ENCODE data around the gene VTN. TPM values are rescaled to one million over a fixed set of nuclear protein-coding genes. Genes with fewer than 3 reads are reported as not detected.
A peak's percentile ranks its signal among the peaks of the same experiment; 100 is the strongest.

The VTN gene
- total and polyA plus RNA-seq, 4 donors, result 0.40 to 2.5 (median 1.6) TPM

DNA sequence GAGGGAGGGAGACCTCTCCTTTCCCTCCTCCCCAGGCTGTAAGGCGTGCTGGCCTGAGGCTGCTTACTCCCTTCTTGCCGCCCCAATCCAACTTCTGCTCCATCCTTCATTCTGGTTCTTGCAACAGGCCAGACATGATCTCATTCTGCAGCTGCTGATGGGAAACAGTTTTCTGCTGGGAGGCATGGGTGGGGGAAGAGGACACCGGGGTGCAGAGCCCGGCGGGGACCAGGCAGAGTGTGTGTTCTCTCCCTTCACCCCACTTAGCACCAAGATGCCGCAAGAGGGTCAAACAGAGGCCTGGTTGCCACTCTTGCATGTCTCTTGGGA, 2.8 kb upstream of the VTN start:
- TF ChIP-seq, protein P1, sequence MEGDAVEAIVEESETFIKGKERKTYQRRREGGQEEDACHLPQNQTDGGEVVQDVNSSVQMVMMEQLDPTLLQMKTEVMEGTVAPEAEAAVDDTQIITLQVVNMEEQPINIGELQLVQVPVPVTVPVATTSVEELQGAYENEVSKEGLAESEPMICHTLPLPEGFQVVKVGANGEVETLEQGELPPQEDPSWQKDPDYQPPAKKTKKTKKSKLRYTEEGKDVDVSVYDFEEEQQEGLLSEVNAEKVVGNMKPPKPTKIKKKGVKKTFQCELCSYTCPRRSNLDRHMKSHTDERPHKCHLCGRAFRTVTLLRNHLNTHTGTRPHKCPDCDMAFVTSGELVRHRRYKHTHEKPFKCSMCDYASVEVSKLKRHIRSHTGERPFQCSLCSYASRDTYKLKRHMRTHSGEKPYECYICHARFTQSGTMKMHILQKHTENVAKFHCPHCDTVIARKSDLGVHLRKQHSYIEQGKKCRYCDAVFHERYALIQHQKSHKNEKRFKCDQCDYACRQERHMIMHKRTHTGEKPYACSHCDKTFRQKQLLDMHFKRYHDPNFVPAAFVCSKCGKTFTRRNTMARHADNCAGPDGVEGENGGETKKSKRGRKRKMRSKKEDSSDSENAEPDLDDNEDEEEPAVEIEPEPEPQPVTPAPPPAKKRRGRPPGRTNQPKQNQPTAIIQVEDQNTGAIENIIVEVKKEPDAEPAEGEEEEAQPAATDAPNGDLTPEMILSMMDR (IDR thresholded peaks at IDR 0.05; ENCODE audit: control extremely low read depth, extremely low read depth), result no peak
- Histone ChIP-seq H3K9ac (ENCODE audit: insufficient read depth in 1 of 2, low read length in 2 of 2) (no peak overlapping the region), H3K36me3 (ENCODE audit: control insufficient read depth in 4 of 4, insufficient read depth in 4 of 4, low read length in 4 of 4) (no peaks in the 10 kb centered on the region), H3K27ac (ENCODE audit: low read depth in 1 of 2, low read length in 1 of 2) (no peak overlapping the region), H3K27me3 (ENCODE audit: control insufficient read depth in 3 of 3, insufficient read depth in 3 of 3, low read length in 2 of 3) (no peaks in the 10 kb centered on the region), H3K4me1 (ENCODE audit: control insufficient read depth in 5 of 5, insufficient read depth in 5 of 5, low read length in 5 of 5) (peaks cover 0 to 21% (median 10%) of the 10 kb centered on the region in 5 donors), H3K9me3 (ENCODE audit: control insufficient read depth in 4 of 4, insufficient read depth in 3 of 4, low read length in 3 of 4) (no peaks in the 10 kb centered on the region), H3K4me3 (no peak overlapping the region)
- no peak for ATAC-seq (ENCODE audit: insufficient read depth, low FRiP score)
- 90% methylated on average over 6 of the region's 6 CpGs for WGBS, 2 donors
- no peak for DNase-seq

DNA sequence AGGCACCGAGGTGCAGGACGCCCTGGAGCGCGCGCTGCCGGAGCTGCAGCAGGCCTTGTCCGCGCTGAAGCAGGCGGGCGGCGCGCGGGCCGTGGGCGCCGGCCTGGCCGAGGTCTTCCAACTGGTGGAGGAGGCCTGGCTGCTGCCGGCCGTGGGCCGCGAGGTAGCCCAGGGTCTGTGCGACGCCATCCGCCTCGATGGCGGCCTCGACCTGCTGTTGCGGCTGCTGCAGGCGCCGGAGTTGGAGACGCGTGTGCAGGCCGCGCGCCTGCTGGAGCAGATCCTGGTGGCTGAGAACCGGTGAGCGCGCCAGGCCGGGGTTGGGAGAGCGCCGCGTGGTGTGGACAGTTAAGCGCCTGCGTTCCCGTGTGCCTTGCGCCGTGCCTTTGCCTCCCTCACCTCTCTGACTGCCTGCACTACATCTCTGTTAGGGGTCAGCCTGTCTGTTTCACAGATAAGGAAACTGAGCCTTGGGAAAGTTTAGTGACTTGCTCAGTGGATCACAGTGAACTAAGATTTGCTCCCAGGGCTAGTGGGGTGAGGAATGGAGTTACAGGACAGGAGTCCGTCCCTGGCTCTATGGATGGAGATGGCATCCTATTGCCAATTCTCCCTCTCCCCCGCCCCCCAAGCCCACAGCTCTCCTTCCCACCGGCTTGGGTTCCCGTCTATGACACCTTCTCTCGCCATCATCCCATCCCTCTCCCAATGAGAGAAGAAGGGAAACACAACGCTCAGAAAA, 2.3 kb upstream of the VTN start:
- Histone ChIP-seq H3K4me3 (peak overlapping the region; percentile 58), H3K36me3 (ENCODE audit: control insufficient read depth in 4 of 4, insufficient read depth in 4 of 4, low read length in 4 of 4) (no peaks in the 10 kb centered on the region), H3K4me1 (ENCODE audit: control insufficient read depth in 5 of 5, insufficient read depth in 5 of 5, low read length in 5 of 5) (peaks cover 0 to 21% (median 10%) of the 10 kb centered on the region in 5 donors), H3K9ac (ENCODE audit: insufficient read depth in 1 of 2, low read length in 2 of 2) (no peak overlapping the region), H3K27me3 (ENCODE audit: control insufficient read depth in 3 of 3, insufficient read depth in 3 of 3, low read length in 2 of 3) (no peaks in the 10 kb centered on the region), H3K9me3 (ENCODE audit: control insufficient read depth in 4 of 4, insufficient read depth in 3 of 4, low read length in 3 of 4) (no peaks in the 10 kb centered on the region), H3K27ac (ENCODE audit: low read depth in 1 of 2, low read length in 1 of 2) (peak overlapping the region in 1 of 2 donors; percentile 43)
- no peak for ATAC-seq (ENCODE audit: insufficient read depth, low FRiP score)
- DNase-seq, result peak in 2 of 3 donors; percentile 14 to 18
- 10 to 12% methylated on average over 38 to 53 of the region's 53 CpGs for WGBS, 2 donors
- TF ChIP-seq, protein P1 (IDR thresholded peaks at IDR 0.05; ENCODE audit: control extremely low read depth, extremely low read depth), result no peak

DNA sequence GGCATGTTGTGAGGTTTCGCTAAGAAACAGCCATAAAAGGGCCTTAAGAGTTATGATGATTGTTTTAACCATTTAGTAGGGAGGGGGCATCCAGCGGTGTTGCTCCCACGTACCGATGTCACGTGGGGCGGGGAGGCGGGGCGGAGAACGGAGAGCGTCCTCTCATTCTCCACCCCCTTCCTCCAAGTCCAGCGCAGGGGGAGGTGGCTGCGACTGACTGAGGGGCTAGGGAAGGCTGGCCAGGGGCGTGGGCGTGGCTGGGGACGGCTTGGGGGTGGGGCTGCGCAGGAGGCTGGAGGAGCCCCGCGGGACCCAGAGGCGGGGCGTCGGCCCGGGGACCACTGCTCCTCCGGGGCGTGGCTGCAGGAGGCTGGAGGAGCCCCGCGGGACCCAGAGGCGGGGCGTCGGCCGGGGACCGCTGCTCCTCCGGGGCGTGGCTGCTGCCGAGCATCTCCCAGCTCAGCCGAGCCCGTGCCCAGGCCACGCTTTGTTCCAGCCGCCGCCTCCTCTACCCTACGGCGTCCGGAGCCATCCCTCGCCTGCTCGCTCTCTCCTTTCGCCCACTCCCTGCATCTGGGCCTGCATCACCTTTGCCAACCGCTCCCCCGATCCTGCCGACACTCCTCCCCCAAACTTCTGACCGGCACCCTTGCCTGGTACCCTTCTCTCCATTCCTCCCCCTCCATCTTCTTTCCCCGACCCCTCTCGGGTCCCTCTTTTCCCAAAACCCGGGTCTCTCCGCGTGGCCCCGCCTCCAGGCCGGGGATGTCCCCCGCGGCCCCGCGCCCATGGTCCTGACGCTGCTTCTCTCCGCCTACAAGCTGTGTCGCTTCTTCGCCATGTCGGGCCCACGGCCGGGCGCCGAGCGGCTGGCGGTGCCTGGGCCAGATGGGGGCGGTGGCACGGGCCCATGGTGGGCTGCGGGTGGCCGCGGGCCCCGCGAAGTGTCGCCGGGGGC, 1.4 kb upstream of the VTN start, which contains the start of gene SARM1:
TSS of gene SARM1 (plus strand) at position 450 of the 958 bp plus-strand sequence. CDS start at position 789, 339 bp downstream.
- H3K27me3 ChIP-seq (ENCODE audit: control insufficient read depth in 3 of 3, insufficient read depth in 3 of 3, low read length in 2 of 3), result no peaks in the 10 kb centered on the region
- peak within 1 kb of the TSS; percentile 43 to 61 for H3K27ac ChIP-seq (ENCODE audit: low read depth in 1 of 2, low read length in 1 of 2)
- H3K4me1 ChIP-seq (ENCODE audit: control insufficient read depth in 5 of 5, insufficient read depth in 5 of 5, low read length in 5 of 5), result peaks cover 0 to 21% (median 10%) of the 10 kb centered on the region in 5 donors
- H3K9me3 ChIP-seq (ENCODE audit: control insufficient read depth in 4 of 4, insufficient read depth in 3 of 4, low read length in 3 of 4), result no peaks in the 10 kb centered on the region
- ATAC-seq (ENCODE audit: insufficient read depth, low FRiP score) (peak; percentile 80), DNase-seq (peak; percentile 96 to 97 (median 97))
- peak within 1 kb of the TSS; percentile 58 for H3K4me3 ChIP-seq
- H3K9ac ChIP-seq (ENCODE audit: insufficient read depth in 1 of 2, low read length in 2 of 2), result peak within 1 kb of the TSS in 1 of 2 donors; percentile 47
- TF ChIP-seq, protein P1 (IDR thresholded peaks at IDR 0.05; ENCODE audit: control extremely low read depth, extremely low read depth), result no peak
- H3K36me3 ChIP-seq (ENCODE audit: control insufficient read depth in 4 of 4, insufficient read depth in 4 of 4, low read length in 4 of 4), result no peaks in the 10 kb centered on the region
- WGBS, 2 donors, result 1% methylated on average over 62 to 80 of the region's 80 CpGs

Data from lung (tissue), 12 donors.